Panc1 (cell line): ENCODE data around the gene DZIP1. TPM values are rescaled to one million over a fixed set of nuclear protein-coding genes. Genes with fewer than 3 reads are reported as not detected.
"Not testable (repeated sequence)": the region's sequence is repeated elsewhere in the genome, so short reads cannot be mapped to it uniquely, and the experiment has no call there.

ENCODE experiments used
- ATAC-seq: fragments of 200-7000 bp; cut with Tn5 transposase; 2 replicates; pipeline ENCODE4 v1.9.1; 2020; ENCODE audit warnings: mild to moderate bottlenecking, moderate library complexity
- BruUV-seq: library from RNA; stranded (reverse); fragments of 400-500 nt; replicated peaks from 2 replicates; lab custom pipeline; 2021; lab: Mats Ljungman, UMichigan
- CTCF ChIA-PET: fragments of 300-600 bp; sonication (Branson Sonifier 250); formaldehyde crosslinking; loops from one replicate; lab custom pipeline; 2022; ENCODE audit warnings: antibody characterized with exemption; lab: Charles Lee
- POLR2A ChIA-PET: fragments of 300-600 bp; sonication (Branson Sonifier 250); formaldehyde crosslinking; loops from one replicate; lab custom pipeline; 2022; ENCODE audit warnings: antibody characterized with exemption; lab: Charles Lee
- DNase-seq: peaks from one replicate; pipeline ENCODE4 v3.0.0-alpha.2; 2010; ENCODE audit warnings: low read depth, low spot score
- H3K27ac ChIP-seq: 2 replicates; pipeline ENCODE4 v1.5.1; 2011; ENCODE audit warnings: mild to moderate bottlenecking, low read length, inconsistent platforms
- H3K27me3 ChIP-seq: fragments of 200-500 bp; sonication (Bioruptor generic); 2 replicates; pipeline ENCODE4 v1.6.0; 2014; ENCODE audit warnings: low read length, inconsistent platforms; ENCODE audit not compliant: control insufficient read depth, insufficient read depth
- H3K36me3 ChIP-seq: fragments of 200-500 bp; sonication (Bioruptor generic); 2 replicates; pipeline ENCODE4 v1.5.1; 2014; ENCODE audit warnings: inconsistent platforms, mild to moderate bottlenecking, low read length, moderate library complexity; ENCODE audit not compliant: control insufficient read depth, insufficient read depth
- H3K4me1 ChIP-seq: 2 replicates; pipeline ENCODE4 v1.5.1; 2011; ENCODE audit warnings: inconsistent platforms, mild to moderate bottlenecking, low read length, moderate library complexity; ENCODE audit not compliant: control insufficient read depth, insufficient read depth
- H3K4me3 ChIP-seq, 2 experiments: 2 replicates each; pipeline ENCODE4 v1.5.1; 2011 to 2012; ENCODE audit warnings: low read depth in 2 of 2, low read length in 2 of 2, mild to moderate bottlenecking in 2 of 2, inconsistent platforms in 1 of 2, moderate library complexity in 1 of 2
- H3K9me3 ChIP-seq: fragments of 200-500 bp; sonication (Bioruptor generic); 2 replicates; pipeline ENCODE4 v1.5.1; 2014; ENCODE audit warnings: low read depth, mild to moderate bottlenecking, inconsistent platforms, low read length, moderate library complexity; ENCODE audit not compliant: control insufficient read depth, insufficient read depth
- CTCF ChIP-seq: fragments of 450-650 bp; IDR thresholded peaks from 2 replicates; pipeline ENCODE4 v1.5.1; 2017; ENCODE audit warnings: mild to moderate bottlenecking
- POLR2AphosphoS5 ChIP-seq: IDR thresholded peaks from 2 replicates; pipeline ENCODE4 v1.6.1; 2012; ENCODE audit warnings: mild to moderate bottlenecking, low read depth, low read length, moderate library complexity
- REST ChIP-seq, 2 experiments: IDR thresholded peaks; 2 replicates each; pipeline ENCODE4 v1.6.1; 2011 to 2012; ENCODE audit warnings: low read depth in 2 of 2, control low read depth in 1 of 2, low read length in 1 of 2, mild to moderate bottlenecking in 1 of 2, moderate library complexity in 1 of 2; ENCODE audit not compliant: insufficient read depth in 1 of 2
- SIN3A ChIP-seq: IDR thresholded peaks from 2 replicates; pipeline ENCODE4 v1.6.1; 2012; ENCODE audit warnings: low read depth, mild to moderate bottlenecking, low read length, moderate library complexity, borderline replicate concordance; ENCODE audit not compliant: insufficient read depth
- TCF7L2 ChIP-seq: IDR thresholded peaks from 2 replicates; pipeline ENCODE4 v1.6.1; 2011; ENCODE audit warnings: mild to moderate bottlenecking, low read depth, low read length, inconsistent platforms
- in situ Hi-C: cut with HindIII; loops from 2 replicates; pipeline ENCODE4 v1.10.0; 2016; ENCODE audit warnings: low sequenced_read_pairs, low pct_unique_long_range_greater_than_20kb
- intact Hi-C: fragments of 100-400 bp; cut with micrococcal nuclease; formaldehyde crosslinking; loops from one replicate; pipeline ENCODE4 v1.10.0; 2022; ENCODE audit not compliant: unreplicated experiment
- total RNA-seq: library from RNA; stranded (reverse); gene quantifications from one replicate; pipeline ENCODE4 v1.2.1, GENCODE V29; 2021; ENCODE audit not compliant: unreplicated experiment

Gene DZIP1
- total RNA-seq, 1 experiment from 2014 or later: 22.9 TPM

GRCh38 chr13:95689582-95689926 is 45.0 kb upstream of the DZIP1 start:
- intact Hi-C loops: no loop called here
- in situ Hi-C loops: no loop called here
- TF ChIP-seq TCF7L2: no peak
- POLR2A ChIA-PET: interaction anchor here (0.7 kb wide), 1 partner anchor 56 kb away, joined by 3 read pairs; no protein-coding TSS in a partner anchor
- CTCF ChIA-PET: no interaction called here
- ATAC-seq: no peak
- Histone ChIP-seq H3K36me3 (no peaks in the 10 kb centered on the region), H3K27me3 (no peaks in the 10 kb centered on the region), H3K27ac (no peak overlapping the region), H3K9me3 (no peaks in the 10 kb centered on the region), H3K4me3 (no peak overlapping the region), H3K4me1 (no peaks in the 10 kb centered on the region)
- BruUV-seq: no TSS peak
- no peak for DNase-seq

GRCh38 chr13:95684960-95685359 is 40.5 kb upstream of the DZIP1 start:
- H3K27me3 ChIP-seq, H3K4me3 ChIP-seq, CTCF ChIA-PET, DNase-seq, H3K9me3 ChIP-seq, ATAC-seq, H3K36me3 ChIP-seq, intact Hi-C loops, H3K4me1 ChIP-seq, in situ Hi-C loops, BruUV-seq, H3K27ac ChIP-seq: not testable (repeated sequence)
- POLR2A ChIA-PET: interaction anchor here (0.5 kb wide), 1 partner anchor 77 kb away, joined by 3 read pairs; no protein-coding TSS in a partner anchor

- intact Hi-C loops (no loop called here), in situ Hi-C loops (no loop called here)
- no peaks in the 10 kb centered on the region for H3K27me3 ChIP-seq
- no TSS peak for BruUV-seq
- H3K9me3 ChIP-seq: no peaks in the 10 kb centered on the region
- no peak for ATAC-seq
- ChIA-PET CTCF (no interaction called here), POLR2A (interaction anchor here (0.5 kb wide), 1 partner anchor 77 kb away, joined by 3 read pairs; no protein-coding TSS in a partner anchor)
- H3K27ac ChIP-seq: no peak overlapping the region
- no peaks in the 10 kb centered on the region for H3K36me3 ChIP-seq
- H3K4me1 ChIP-seq: 0 out of 2 replicates have a peak, but pooled peaks cover 2% of the 10 kb centered on the region
- TF ChIP-seq SIN3A (no peak), POLR2AphosphoS5 (no peak)
- DNase-seq: no peak
- H3K4me3 ChIP-seq: no peak overlapping the region
Measured at GRCh38 chr13:95684418-95684817, 39.9 kb upstream of the DZIP1 start.

- CTCF ChIA-PET: no interaction called here
- BruUV-seq: no TSS peak
- no peak for ATAC-seq
- Histone ChIP-seq H3K27me3 (no peaks in the 10 kb centered on the region), H3K9me3 (no peaks in the 10 kb centered on the region), H3K4me1 (peaks cover 14% of the 10 kb centered on the region; the same call in 1 of the 2 replicates), H3K36me3 (peaks cover 3% of the 10 kb centered on the region; the same call in 1 of the 2 replicates), H3K4me3 (no peak overlapping the region), H3K27ac (no peak overlapping the region)
- no peak for DNase-seq
- in situ Hi-C loops (no loop called here), intact Hi-C loops (loop anchor here (10.0 kb wide), 1 partner anchor 155 kb away; no protein-coding TSS in a partner anchor)
- TF ChIP-seq CTCF (no peak), REST (IDR thresholded peaks at IDR 0.05; ENCODE audit: insufficient read depth in 1 of 2, low read depth in 2 of 2, low read length in 1 of 2) (no peak), SIN3A (no peak), TCF7L2 (no peak), POLR2AphosphoS5 (no peak)
- POLR2A ChIA-PET: no interaction called here
Measured at GRCh38 chr13:95679722-95680121, 35.2 kb upstream of the DZIP1 start.
